Activated T-cell treated with anti-CD3 and anti-CD28 coated beads, Interleukin-2, amount 50 U/mL, for 24 hours (primary cell): ENCODE measurements around the gene VEGFA.

Experiments used
- DNase-seq: peaks from one replicate; pipeline ENCODE4 v3.0.0-alpha.2; 2020
- H3K27ac Mint-ChIP-seq: 2 replicates; pipeline ENCODE4 v1.8.0; 2020; ENCODE audit warnings: mild to moderate bottlenecking, mixed read lengths
- H3K27me3 Mint-ChIP-seq: 2 replicates; pipeline ENCODE4 v1.8.0; 2020; ENCODE audit warnings: mixed read lengths
- H3K36me3 Mint-ChIP-seq: 2 replicates; pipeline ENCODE4 v1.8.0; 2020; ENCODE audit warnings: low read depth, mixed read lengths
- H3K4me1 Mint-ChIP-seq: 2 replicates; pipeline ENCODE4 v1.8.0; 2020; ENCODE audit warnings: low read depth, mixed read lengths
- H3K4me3 Mint-ChIP-seq: 2 replicates; pipeline ENCODE4 v1.8.0; 2020; ENCODE audit warnings: mild to moderate bottlenecking, moderate library complexity, mixed read lengths
- H3K9me3 Mint-ChIP-seq: 2 replicates; pipeline ENCODE4 v1.8.0; 2020; ENCODE audit warnings: mixed read lengths

VEGFA gene

GRCh38 chr6:43830775-43831174 lies 60.8 kb downstream of the VEGFA start:
- no peak overlapping the region for H3K27ac Mint-ChIP-seq
- no peaks in the 10 kb centered on the region for H3K36me3 Mint-ChIP-seq
- H3K4me3 Mint-ChIP-seq: no peak overlapping the region
- H3K9me3 Mint-ChIP-seq: no peaks in the 10 kb centered on the region
- H3K4me1 Mint-ChIP-seq: no peaks in the 10 kb centered on the region
- H3K27me3 Mint-ChIP-seq: no peaks in the 10 kb centered on the region
- no peak for DNase-seq

- H3K36me3 Mint-ChIP-seq: no peaks in the 10 kb centered on the region
- no peaks in the 10 kb centered on the region for H3K4me1 Mint-ChIP-seq
- no peak overlapping the region for H3K27ac Mint-ChIP-seq
- H3K9me3 Mint-ChIP-seq: no peaks in the 10 kb centered on the region
- H3K4me3 Mint-ChIP-seq: no peak overlapping the region
- no peak for DNase-seq
- H3K27me3 Mint-ChIP-seq: no peaks in the 10 kb centered on the region
Measured at GRCh38 chr6:43831191-43831590, 61.2 kb downstream of the VEGFA start.

- H3K4me3 Mint-ChIP-seq: no peak overlapping the region
- no peak overlapping the region for H3K27ac Mint-ChIP-seq
- DNase-seq: no peak
- no peaks in the 10 kb centered on the region for H3K36me3 Mint-ChIP-seq
- H3K9me3 Mint-ChIP-seq: no peaks in the 10 kb centered on the region
- H3K4me1 Mint-ChIP-seq: no peaks in the 10 kb centered on the region
- H3K27me3 Mint-ChIP-seq: no peaks in the 10 kb centered on the region
Measured at GRCh38 chr6:43833223-43833995, 63.4 kb downstream of the VEGFA start.

- H3K4me3 Mint-ChIP-seq: no peak overlapping the region
- H3K4me1 Mint-ChIP-seq: no peaks in the 10 kb centered on the region
- DNase-seq: no peak
- H3K27me3 Mint-ChIP-seq: no peaks in the 10 kb centered on the region
- no peaks in the 10 kb centered on the region for H3K9me3 Mint-ChIP-seq
- H3K27ac Mint-ChIP-seq: no peak overlapping the region
- H3K36me3 Mint-ChIP-seq: no peaks in the 10 kb centered on the region
Measured at GRCh38 chr6:43833996-43834390, 64.0 kb downstream of the VEGFA start.

- Mint-ChIP-seq H3K36me3 (no peaks in the 10 kb centered on the region), H3K4me3 (no peak overlapping the region), H3K9me3 (no peaks in the 10 kb centered on the region), H3K4me1 (no peaks in the 10 kb centered on the region), H3K27ac (no peak overlapping the region), H3K27me3 (no peaks in the 10 kb centered on the region)
- no peak for DNase-seq
Measured at GRCh38 chr6:43834528-43835155, 64.6 kb downstream of the VEGFA start.

- Mint-ChIP-seq H3K27ac (no peak overlapping the region), H3K27me3 (no peaks in the 10 kb centered on the region), H3K36me3 (no peaks in the 10 kb centered on the region), H3K4me1 (no peaks in the 10 kb centered on the region), H3K4me3 (no peak overlapping the region), H3K9me3 (no peaks in the 10 kb centered on the region)
- no peak for DNase-seq
Measured at GRCh38 chr6:43835872-43836419, 65.9 kb downstream of the VEGFA start.
